AG09309 (cell line): ENCODE measurements around the gene ARNT2.

Experiments
- DNase-seq: peaks from one replicate; pipeline ENCODE4 v3.0.0-alpha.2; 2010; ENCODE audit warnings: low read depth
- H3K4me3 ChIP-seq: 2 replicates; pipeline ENCODE4 v1.5.1; 2011; ENCODE audit warnings: mild to moderate bottlenecking, low read depth, low read length, moderate library complexity; ENCODE audit not compliant: control insufficient read depth
- TF ChIP-seq, protein P1 (sequence below): IDR thresholded peaks from 2 replicates; pipeline ENCODE4 v1.5.1; 2011; ENCODE audit warnings: mild to moderate bottlenecking, low read depth, low read length, inconsistent platforms; ENCODE audit not compliant: insufficient read depth, control insufficient read depth; ENCODE audit errors: missing control alignments

ARNT2 gene

DNA sequence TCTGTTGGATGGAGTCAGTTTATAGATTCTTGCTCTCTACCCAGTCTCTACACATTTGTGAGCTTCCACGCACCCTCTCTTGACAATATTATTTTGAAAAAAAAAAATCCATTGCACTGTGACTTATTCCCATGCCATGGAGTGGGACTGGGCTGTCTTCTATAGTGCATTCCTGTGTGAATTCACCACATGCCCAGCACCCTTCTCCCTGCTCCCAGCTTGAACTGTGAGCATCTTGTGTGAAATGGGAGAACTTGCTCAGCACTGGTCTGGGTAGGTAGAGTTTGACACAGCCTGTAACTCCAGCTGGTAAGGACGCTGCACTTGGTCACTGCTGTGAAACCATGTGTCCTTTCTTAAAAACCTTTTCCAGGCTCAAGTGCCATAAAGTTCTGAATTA lies 91.9 kb downstream of the ARNT2 start:
- no peak for DNase-seq
- no peak overlapping the region for H3K4me3 ChIP-seq
- TF ChIP-seq, protein P1, sequence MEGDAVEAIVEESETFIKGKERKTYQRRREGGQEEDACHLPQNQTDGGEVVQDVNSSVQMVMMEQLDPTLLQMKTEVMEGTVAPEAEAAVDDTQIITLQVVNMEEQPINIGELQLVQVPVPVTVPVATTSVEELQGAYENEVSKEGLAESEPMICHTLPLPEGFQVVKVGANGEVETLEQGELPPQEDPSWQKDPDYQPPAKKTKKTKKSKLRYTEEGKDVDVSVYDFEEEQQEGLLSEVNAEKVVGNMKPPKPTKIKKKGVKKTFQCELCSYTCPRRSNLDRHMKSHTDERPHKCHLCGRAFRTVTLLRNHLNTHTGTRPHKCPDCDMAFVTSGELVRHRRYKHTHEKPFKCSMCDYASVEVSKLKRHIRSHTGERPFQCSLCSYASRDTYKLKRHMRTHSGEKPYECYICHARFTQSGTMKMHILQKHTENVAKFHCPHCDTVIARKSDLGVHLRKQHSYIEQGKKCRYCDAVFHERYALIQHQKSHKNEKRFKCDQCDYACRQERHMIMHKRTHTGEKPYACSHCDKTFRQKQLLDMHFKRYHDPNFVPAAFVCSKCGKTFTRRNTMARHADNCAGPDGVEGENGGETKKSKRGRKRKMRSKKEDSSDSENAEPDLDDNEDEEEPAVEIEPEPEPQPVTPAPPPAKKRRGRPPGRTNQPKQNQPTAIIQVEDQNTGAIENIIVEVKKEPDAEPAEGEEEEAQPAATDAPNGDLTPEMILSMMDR: no peak

DNA sequence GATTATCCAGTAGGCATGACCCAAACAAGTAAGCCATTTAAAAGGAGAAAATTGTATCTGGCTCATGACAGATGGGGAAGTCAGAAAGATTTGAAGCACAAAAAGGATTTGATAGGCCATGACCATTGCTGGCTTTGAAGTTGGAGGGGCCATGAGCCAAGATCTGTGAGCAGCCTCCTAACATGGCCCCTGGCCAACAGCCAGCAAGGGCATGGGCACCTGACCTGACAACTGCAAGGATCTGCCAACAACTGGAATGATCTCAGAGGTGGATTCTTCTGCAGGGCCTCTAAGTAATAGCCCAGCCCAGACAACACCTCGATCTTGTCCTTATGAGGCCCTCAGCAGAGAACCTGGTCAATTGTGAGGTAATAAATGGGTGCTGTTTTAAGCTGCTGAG lies 93.0 kb downstream of the ARNT2 start:
- TF ChIP-seq, protein P1: no peak
- no peak overlapping the region for H3K4me3 ChIP-seq
- DNase-seq: no peak

DNA sequence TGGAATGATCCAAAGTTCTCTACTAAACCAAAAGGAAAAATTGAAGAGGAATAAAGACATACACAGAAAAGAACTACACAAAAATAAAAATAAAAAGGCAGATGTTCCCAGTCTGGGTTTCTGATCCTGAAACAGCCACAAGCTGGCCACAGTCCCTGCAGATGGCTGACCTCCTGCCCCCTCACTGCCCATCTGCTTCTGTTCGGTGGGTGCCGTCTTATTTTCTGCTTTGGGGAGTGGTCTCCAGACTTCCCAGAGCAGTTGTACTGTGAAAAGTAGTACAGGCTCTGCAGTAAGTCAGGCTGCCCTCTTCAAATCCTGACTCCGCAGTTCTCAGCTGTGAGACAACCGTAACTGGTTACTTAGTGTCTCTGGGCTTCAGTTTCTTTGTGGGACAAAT lies 94.5 kb downstream of the ARNT2 start:
- TF ChIP-seq, protein P1: no peak
- no peak for DNase-seq
- no peak overlapping the region for H3K4me3 ChIP-seq

DNA sequence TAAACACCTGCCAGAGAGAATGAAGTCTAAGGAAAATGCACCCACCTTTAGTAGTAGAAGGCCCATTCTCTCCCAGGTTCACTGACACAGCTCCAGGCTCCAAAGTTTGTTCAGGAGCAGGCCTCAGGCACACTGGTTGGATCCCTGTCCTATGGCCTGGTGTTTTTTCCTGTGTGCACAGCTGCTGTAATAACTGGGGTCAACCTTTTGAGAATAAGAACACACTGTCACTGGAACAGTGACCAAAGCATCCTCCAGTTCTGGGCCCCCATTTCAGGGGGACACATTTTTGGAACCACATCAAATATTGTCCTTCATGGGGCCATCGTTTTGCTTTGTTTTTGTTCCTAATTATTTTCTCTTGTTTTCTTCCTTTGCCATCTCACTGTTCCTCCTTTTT lies 95.8 kb downstream of the ARNT2 start:
- TF ChIP-seq, protein P1: no peak
- H3K4me3 ChIP-seq: no peak overlapping the region
- no peak for DNase-seq

DNA sequence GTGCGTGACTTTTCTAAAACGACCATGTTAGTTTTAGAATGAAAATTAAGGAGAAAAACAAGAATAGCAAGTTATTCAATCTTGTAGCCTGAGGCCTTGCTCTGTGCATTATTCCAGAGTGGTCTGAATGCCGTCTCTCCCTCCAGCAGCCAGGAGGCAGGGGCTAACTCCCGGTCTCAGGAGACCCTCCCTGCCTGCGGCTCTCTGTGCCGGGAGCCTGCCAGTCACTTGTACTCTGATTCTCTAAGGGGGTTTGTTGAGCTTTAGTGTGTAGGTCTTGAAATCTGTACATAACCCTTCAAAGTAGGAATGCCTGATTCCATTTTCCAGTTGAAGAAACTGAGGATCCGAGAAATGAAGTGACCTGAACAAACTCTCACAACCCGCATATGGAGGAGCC lies 97.3 kb downstream of the ARNT2 start:
- TF ChIP-seq, protein P1: no peak
- DNase-seq: no peak
- no peak overlapping the region for H3K4me3 ChIP-seq

DNA sequence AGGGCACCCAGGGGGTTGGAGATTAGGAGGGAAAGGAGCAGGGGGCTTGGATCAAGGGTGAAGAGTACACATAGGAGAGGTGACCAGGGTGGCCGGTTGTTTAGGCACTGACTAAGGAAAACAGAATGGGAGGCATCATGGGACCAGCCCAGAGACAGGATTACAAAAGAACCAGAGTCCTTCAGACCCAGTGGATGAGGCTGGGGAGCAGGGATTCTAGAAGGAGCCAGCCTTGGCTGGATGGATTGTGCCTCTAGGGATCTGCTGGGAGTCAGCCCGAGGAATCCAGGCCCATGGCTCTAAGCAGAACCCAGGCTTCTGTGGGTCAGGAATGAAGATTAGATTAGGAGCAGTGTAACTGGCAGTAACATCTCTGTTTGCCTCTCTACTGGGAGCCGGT lies 98.6 kb downstream of the ARNT2 start:
- DNase-seq: no peak
- H3K4me3 ChIP-seq: no peak overlapping the region
- TF ChIP-seq, protein P1: no peak

DNA sequence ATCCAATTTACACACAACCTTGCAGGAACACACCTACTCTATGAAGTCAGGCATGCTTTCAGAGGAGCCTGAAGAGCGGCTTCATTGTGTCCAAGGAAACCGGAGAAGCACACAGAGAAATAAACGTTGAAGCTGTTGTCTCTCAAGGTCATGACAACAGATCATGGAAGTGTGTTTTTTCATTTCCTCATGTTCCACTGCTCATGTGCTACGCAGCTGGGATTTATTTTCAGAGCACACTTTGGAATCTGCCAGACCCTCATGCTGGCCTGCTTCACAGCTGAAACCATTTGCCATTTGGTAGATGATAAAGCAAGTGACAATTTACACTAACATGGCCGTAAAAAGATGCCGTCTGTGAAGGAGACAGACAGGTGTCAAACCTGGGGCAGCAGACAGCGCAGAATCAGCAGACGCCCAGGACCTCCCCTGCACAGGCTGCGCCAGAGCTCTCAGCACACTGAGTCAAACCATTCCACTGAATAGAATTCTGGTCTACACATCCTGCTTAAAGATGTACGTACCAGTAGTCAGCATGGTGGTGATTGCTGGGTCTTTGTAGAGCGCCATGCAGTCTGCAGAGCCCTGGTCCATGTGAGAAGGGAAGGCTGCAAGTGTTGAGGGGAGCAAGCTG lies 99.3 kb downstream of the ARNT2 start:
- TF ChIP-seq, protein P1: no peak
- no peak for DNase-seq
- no peak overlapping the region for H3K4me3 ChIP-seq
